GM18505 (cell line): ENCODE results near the gene TMCO2.

Experiments
- ATAC-seq: cut with Tn5 transposase; IDR thresholded peaks from one replicate; pipeline ENCODE4 v1.9.1; 2021; ENCODE audit not compliant: unreplicated experiment
- POLR2A ChIP-seq: IDR thresholded peaks from 4 replicates; pipeline ENCODE4 v1.6.1; 2011; ENCODE audit warnings: borderline replicate concordance; ENCODE audit not compliant: insufficient read depth, insufficient read length; ENCODE audit errors: extremely low read depth

TMCO2 gene

DNA sequence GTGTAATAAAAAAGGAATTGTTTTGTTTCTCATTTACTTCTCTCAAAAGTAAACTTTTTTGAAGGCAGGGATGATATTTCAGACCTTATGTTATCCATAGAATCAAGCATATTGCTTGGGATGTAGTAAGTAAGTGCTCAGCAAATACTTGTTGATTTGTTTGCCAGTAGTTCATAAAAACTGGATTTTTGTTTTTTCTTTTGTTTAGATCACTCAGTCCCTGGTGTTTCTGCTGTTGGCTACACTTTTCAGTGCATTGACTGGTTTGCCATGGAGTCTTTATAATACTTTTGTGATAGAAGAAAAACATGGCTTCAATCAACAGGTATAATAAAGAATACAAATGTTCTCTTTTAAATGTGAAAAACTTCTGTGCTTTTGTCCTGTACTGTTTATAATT lies 20.5 kb downstream of the TMCO2 start:
- TF ChIP-seq POLR2A = no peak
- ATAC-seq = no peak

- ATAC-seq = no peak
- TF ChIP-seq POLR2A = no peak
These were observed 22.6 kb downstream of the TMCO2 start for GRCh38 chr1:40270152-40270834.

DNA sequence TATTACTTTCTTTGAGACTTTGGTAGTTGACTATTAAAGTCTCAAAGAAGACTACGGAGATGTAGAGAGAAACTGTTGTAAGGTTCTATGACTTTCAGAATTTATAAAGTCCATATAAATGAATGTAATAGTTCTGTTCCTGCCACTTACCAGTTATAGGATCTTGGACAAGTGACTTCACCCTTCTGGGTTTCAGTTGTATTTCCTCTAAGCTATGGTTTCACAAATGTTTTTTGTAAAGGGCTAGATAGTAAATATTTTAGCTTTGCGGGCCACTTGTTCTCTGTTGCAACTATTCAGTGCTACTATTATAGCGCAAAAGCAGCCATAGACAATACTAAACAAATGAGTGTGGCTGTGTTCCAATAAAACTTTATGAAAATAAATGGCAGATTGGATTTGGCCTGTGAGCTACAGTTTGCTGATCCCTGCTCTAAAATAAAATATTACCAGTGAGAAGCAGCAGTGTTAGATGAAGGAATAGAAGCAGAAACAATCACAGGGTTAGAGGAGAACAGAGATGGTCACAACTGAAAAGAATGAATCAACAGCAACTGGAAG lies 25.0 kb downstream of the TMCO2 start:
- no peak for ATAC-seq
- no peak for TF ChIP-seq POLR2A

- no peak for ATAC-seq
- no peak for TF ChIP-seq POLR2A
These were observed 25.9 kb downstream of the TMCO2 start for GRCh38 chr1:40273547-40274166.

DNA sequence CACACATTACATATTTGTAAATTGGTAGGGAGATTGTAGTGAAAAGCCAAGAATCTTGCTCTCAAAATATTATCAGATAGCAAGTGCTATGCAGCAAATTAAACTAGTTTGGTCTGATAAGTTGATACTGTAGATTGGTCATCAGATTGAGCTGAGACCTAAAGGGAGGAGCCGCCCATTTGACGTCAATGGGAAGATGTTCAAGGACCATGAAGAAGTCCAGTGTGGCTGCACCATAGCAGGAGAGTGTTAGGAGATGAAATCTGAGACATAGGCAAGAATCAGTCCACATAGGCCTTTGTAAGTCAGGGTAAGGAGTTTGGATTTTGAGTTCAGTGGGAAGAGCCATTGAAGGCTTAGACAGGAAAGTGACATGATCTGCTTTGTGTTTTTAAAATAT lies 26.6 kb downstream of the TMCO2 start:
- TF ChIP-seq POLR2A = no peak
- ATAC-seq = no peak

- ATAC-seq = no peak
- no peak for TF ChIP-seq POLR2A
These were observed 28.4 kb downstream of the TMCO2 start for GRCh38 chr1:40276122-40276521.

GRCh38 chr1:40281853-40282252 lies 34.1 kb downstream of the TMCO2 start:
- no peak for ATAC-seq
- TF ChIP-seq POLR2A = no peak

DNA sequence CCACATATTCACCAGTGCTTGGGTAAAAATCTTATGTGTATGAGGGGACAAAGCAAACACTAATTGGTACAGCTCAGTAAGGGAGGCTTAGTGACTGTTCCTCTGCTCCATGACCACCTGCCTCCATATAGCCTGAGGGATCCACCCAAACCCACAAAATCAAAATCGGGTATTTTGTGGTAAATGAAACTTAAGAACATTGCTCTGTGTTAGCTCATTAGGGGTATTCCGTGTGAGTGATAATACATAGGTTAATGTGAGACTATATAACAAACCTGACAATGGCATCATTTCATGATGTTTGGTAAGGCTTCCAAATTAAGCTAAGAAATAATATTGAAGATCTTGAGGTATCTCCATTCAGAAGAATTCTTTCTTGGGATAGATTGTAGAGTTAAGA lies 43.6 kb downstream of the TMCO2 start:
- ATAC-seq = no peak
- no peak for TF ChIP-seq POLR2A

DNA sequence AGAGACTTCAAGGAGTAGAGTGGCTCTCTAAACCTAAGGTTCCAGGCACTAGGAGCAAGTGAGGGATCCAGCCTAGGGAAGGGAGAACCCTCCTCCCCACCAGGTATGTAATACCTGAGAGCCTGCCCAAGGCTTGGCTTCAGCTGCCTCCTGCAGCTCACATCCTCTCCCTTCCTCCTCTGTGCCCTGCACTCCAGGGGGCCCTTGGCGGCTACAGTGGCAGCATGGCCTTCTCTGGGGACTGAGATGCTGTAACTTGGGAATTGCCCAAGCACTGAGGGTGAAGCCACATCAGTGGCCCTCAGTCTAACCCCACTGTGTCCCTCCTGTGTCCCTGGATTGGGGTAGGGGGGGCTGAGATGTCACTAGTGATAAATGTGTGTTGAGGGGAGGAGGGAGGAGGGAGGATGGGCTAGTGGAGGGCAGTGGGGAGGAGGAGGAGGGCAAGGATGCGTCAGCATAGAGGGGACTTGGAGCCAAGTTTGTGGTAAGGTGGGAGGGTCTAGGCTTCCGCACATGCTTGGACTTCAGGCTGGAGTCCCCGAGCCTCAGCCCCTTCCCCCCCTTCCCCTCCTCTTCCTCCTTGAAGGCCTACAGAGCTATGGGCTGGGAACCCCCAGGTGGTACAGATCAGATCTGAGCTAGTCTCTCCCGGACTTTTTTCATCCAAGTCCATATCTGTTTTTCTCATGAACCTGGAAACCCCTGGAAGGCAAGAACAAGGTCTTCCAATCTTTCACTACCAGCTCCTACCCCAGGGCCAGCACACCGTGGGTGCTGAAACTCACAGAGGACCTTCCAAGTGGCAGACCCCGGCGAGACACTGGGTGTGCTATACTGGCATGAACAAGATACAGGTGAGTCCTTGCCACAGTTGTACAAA lies 51.9 kb downstream of the TMCO2 start:
- TF ChIP-seq POLR2A = no peak
- ATAC-seq = no peak

GRCh38 chr1:40300249-40300567 lies 52.5 kb downstream of the TMCO2 start:
- ATAC-seq = no peak
- TF ChIP-seq POLR2A = no peak

DNA sequence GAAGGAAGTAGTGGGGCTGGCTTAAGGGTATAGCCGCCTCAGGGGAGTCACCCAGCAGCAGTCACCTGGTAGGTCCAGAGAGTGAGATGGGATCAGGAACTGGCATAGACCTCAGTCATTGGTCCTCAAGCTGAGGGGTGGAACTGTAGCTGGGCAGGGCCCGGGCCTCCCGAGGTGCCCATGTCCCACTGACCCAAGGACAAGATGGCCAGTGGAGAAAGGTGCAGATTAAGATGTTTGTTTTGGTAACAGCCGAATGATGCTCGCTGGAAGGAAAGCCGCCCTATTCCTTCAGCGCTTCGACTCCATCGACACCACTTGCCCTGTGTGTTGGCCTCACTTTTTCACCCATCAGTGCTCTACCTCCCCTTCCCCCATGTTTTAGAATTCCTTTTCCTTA lies 52.9 kb downstream of the TMCO2 start:
- TF ChIP-seq POLR2A = no peak
- no peak for ATAC-seq

DNA sequence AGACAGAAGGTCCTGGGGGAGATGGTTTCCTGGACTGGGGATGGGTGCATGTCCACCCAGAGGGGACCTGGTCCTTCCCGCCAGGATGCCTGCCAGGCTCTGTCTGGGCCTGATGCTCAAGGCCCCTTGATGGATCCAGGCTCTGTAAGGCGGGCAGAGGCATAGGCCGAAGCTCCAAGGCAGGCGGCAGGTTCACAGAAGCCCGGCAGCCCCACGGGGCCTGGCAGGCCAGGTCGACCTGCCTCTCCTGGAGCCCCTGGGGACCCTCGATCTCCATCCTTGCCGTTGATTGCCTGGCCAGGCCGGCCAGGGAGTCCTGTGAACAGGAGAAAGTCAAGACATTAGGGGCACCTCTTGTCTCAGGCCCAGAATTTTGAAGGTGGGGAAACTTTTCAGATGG lies 53.3 kb downstream of the TMCO2 start:
- TF ChIP-seq POLR2A = no peak

More for the DNA sequence above, 53.3 kb downstream of the TMCO2 start:
- no peak for ATAC-seq
